Hypothalamus (tissue), 51 donors: ENCODE results near the gene WDFY1.
"Not testable (repeated sequence)": the region's sequence is repeated elsewhere in the genome, so short reads cannot be mapped to it uniquely, and the experiment has no call there.

Experiments used
- DNase-seq, 51 donors: peaks; one replicate each; lab custom pipeline; 2025; lab: John Stamatoyannopoulos, UW

WDFY1 gene

GRCh38 chr2:223959688-223960087, 14.6 kb upstream of the WDFY1 start:
- peak in 23 of 51 donors; percentile 1 to 43 (median 20) for DNase-seq

GRCh38 chr2:223957092-223957851, 12.1 kb upstream of the WDFY1 start, which contains the start of gene MRPL44:
Gene MRPL44 (plus strand): TSS chr2:223957463. CDS start chr2:223957473, 10 bp downstream.
- DNase-seq: peak; percentile 83 to 99 (median 96)

GRCh38 chr2:223956300-223956699, 11.2 kb upstream of the WDFY1 start:
- no peak for DNase-seq

GRCh38 chr2:223954401-223954800, 9.3 kb upstream of the WDFY1 start:
- no peak for DNase-seq

GRCh38 chr2:223952280-223952968, 7.3 kb upstream of the WDFY1 start:
- DNase-seq: no peak

GRCh38 chr2:223950448-223951347, 5.6 kb upstream of the WDFY1 start:
- no peak for DNase-seq

- DNase-seq: no peak
Observed at GRCh38 chr2:223949241-223949840, 4.2 kb upstream of the WDFY1 start.

- no peak for DNase-seq
Observed at GRCh38 chr2:223947711-223948205, 2.6 kb upstream of the WDFY1 start.

GRCh38 chr2:223945755-223946154, 620 bp upstream of the WDFY1 start:
- no peak for DNase-seq

- peak in 38 of 51 donors; percentile 9 to 54 (median 27) for DNase-seq
Observed at GRCh38 chr2:223944166-223944702, 901 bp downstream of the WDFY1 start.

GRCh38 chr2:223943561-223944008, 1.6 kb downstream of the WDFY1 start:
- DNase-seq: peak in 1 of 51 donors; percentile 32

GRCh38 chr2:223943135-223943534, 2.0 kb downstream of the WDFY1 start:
- no peak for DNase-seq

GRCh38 chr2:223941579-223942277, 3.4 kb downstream of the WDFY1 start:
- DNase-seq: no peak

GRCh38 chr2:223939438-223939837, 5.7 kb downstream of the WDFY1 start:
- not testable (repeated sequence) for DNase-seq

- no peak for DNase-seq
Observed at GRCh38 chr2:223937535-223937934, 7.6 kb downstream of the WDFY1 start.

GRCh38 chr2:223936862-223937326, 8.2 kb downstream of the WDFY1 start:
- no peak for DNase-seq

- no peak for DNase-seq
Observed at GRCh38 chr2:223935459-223936125, 9.5 kb downstream of the WDFY1 start.

GRCh38 chr2:223934870-223935269, 10.3 kb downstream of the WDFY1 start:
- no peak for DNase-seq
